Choroid plexus epithelial cell (primary cell): ENCODE measurements around the gene ROCK2.

Source experiments
- DNase-seq: peaks from one replicate; pipeline ENCODE4 v3.0.0-alpha.2; 2010; ENCODE audit warnings: low read depth
- H3K4me3 ChIP-seq: 2 replicates; pipeline ENCODE4 v1.5.1; 2011; ENCODE audit warnings: low read depth, mild to moderate bottlenecking, control low read depth, low read length, moderate library complexity
- CTCF ChIP-seq: conservative IDR thresholded peaks from 2 replicates; pipeline ENCODE4 v1.5.1; 2011; ENCODE audit warnings: low read depth, mild to moderate bottlenecking, control low read depth, inconsistent platforms, low read length, moderate library complexity

Gene ROCK2

GRCh38 chr2:11312770-11313471, 31.5 kb downstream of the ROCK2 start:
- no peak for TF ChIP-seq CTCF
- H3K4me3 ChIP-seq = no peak overlapping the region
- DNase-seq = no peak

- DNase-seq = no peak
- no peak overlapping the region for H3K4me3 ChIP-seq
- TF ChIP-seq CTCF = no peak
These were observed 32.9 kb downstream of the ROCK2 start for GRCh38 chr2:11311543-11311942.

- DNase-seq = peak; percentile 34
- no peak for TF ChIP-seq CTCF
- H3K4me3 ChIP-seq = no peak overlapping the region
These were observed 34.2 kb downstream of the ROCK2 start for GRCh38 chr2:11310212-11310611.

GRCh38 chr2:11309706-11310105, 34.7 kb downstream of the ROCK2 start:
- no peak for DNase-seq
- no peak for TF ChIP-seq CTCF
- no peak overlapping the region for H3K4me3 ChIP-seq

GRCh38 chr2:11307764-11308415, 36.5 kb downstream of the ROCK2 start:
- no peak for DNase-seq
- TF ChIP-seq CTCF = no peak

GRCh38 chr2:11305958-11306357, 38.5 kb downstream of the ROCK2 start:
- DNase-seq = peak; percentile 91
- TF ChIP-seq CTCF = no peak
- H3K4me3 ChIP-seq = no peak overlapping the region

More at GRCh38 chr2:11307764-11308415, 36.5 kb downstream of the ROCK2 start:
- no peak overlapping the region for H3K4me3 ChIP-seq

- DNase-seq = peak; percentile 29
- H3K4me3 ChIP-seq = no peak overlapping the region
- no peak for TF ChIP-seq CTCF
These were observed 39.1 kb downstream of the ROCK2 start for GRCh38 chr2:11305338-11305737.
